Stimulated activated CD4-positive, alpha-beta T cell treated with anti-CD3 and anti-CD28 coated beads, Interleukin-12 subunit alpha, Interleukin-12 subunit beta, amount 100 ng/mL, for 4 hours (primary cell): ENCODE data around the gene ATG4B.

Experiments used
- DNase-seq: peaks from one replicate; pipeline ENCODE4 v3.0.0-alpha.2; 2020

The ATG4B gene

GRCh38 chr2:241695651-241696050 is 58.2 kb downstream of the ATG4B start:
- DNase-seq, result no peak

DNA sequence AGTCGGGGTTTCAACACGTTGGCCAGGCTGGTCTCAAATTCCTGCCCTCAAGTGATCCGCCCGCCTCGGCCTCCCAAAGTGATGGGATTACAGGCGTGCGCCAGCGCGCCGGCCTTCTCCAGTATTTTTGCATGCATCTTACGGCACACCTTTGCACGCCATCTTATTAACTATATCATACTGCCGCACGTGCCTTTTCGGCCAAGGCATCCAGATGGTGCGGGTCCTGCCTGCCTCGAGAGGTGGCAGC is 63.6 kb downstream of the ATG4B start:
- no peak for DNase-seq

DNA sequence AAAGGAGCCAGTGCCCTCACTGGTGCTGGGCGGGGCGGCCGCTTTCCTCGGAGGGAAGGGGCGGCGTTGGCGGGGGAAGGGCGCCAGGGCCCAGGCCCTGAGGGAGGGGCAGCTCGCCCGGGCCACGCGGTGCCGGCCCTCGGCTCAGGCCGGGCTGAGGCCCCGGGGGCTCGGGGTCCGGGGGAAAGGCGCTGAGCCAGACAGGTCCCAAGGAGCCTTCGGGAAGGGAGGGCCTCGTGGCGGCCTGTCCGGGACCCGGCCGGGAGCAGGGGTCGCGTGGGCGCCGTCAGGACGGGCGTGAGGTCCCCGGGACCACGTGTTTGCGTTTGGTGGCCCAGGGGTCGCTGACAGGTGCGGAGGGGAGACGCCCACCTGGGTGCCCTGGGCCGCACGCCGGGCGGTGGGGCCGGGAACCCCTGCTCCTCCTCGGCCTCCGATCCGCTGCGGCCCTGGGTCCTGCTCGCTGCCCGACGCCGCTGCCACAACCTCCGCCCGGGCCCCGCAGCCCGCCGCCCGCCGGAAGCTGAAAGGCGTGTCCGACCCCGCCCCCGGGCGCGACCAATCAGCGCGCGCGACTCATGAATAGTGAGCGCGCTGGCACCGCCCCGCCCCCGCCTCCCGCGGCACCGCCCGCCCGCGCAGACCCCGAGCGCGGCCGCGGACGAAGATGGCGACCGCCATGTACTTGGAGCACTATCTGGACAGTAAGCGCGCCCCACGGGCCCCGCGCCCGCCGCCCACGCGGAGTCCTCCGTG is 64.1 kb downstream of the ATG4B start, which contains the start of gene ING5:
Gene ING5, plus strand, starts transcription at position 641 of the 756 bp plus-strand sequence. Its CDS starts 27 bp downstream, at position 668.
- DNase-seq, result peak; percentile 98

DNA sequence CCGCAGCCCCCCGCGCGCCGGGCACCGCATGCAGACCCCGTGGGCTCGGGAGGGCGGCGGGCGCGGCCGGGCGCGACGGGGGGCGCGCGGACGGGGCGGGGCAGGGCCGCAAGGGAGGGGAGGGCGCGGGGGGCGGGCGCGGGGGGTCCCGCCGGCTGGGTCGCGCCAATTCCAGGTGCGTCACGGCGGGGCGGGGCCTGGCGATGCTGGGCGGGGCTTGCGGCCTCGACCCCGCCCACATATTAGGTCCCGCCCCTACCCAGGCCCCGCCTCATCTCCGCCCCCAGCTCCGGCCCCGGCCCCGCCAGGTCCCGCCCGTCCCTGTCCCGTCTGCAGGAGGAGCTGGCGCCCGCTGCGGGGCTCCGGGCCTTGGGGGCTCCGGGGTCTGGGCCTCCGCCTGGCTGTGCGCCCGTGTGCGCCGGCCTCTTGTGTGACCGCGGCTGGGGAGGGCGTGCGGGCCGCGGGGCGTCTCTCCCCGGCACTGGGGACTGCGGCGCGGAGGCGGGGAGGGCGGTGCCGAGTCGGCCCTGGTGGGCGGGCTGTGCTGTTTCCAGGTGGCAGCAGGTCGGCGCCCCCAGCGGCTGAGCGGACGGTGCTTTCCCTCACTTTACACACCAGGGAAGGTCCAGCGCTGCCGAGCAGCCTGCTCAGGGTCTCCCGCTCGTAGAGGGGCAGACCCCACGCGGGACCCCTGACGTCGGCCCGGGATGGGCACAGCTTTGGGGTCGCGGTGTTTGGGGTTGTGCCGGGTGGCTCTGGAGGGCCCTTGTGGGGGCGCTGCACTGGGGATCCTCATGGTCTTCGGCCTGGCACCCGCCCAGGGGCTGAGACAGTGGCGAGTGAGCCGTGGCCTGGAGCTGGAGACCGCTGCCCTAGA is 64.9 kb downstream of the ATG4B start:
- DNase-seq, result peak; percentile 87

DNA sequence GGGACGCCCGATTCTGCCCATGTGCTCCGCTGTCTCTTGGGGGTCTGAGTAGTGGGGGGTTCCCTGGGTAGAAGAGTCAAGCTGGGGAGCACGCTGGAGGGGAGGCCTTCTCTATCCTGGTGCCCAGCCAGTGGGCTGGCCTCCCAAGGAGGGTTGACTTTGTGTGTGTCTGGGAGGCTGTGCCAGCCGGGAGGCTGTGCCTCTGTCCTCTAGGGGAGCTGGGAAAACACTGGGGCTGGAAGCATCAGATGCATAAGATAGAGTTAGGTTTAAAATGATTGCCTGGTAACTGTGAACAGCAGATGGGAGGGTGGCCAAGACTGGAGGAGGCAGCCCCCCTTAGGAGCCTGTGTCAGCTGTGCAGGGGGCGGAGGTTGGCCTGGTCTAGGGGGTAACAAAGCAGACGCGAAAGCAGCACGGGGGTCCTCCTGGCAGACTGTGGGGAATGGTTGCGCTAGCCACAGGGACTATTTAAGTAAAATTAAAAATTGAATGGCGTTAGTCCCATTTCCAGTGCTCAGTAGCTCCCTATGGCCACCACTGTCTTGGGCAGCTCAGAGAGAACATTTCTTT is 65.6 kb downstream of the ATG4B start:
- no peak for DNase-seq

GRCh38 chr2:241706537-241706936 is 69.0 kb downstream of the ATG4B start:
- no peak for DNase-seq

- DNase-seq, result no peak
Observed at GRCh38 chr2:241708879-241709278, 71.4 kb downstream of the ATG4B start.

GRCh38 chr2:241719093-241719492 is 81.6 kb downstream of the ATG4B start:
- no peak for DNase-seq

DNA sequence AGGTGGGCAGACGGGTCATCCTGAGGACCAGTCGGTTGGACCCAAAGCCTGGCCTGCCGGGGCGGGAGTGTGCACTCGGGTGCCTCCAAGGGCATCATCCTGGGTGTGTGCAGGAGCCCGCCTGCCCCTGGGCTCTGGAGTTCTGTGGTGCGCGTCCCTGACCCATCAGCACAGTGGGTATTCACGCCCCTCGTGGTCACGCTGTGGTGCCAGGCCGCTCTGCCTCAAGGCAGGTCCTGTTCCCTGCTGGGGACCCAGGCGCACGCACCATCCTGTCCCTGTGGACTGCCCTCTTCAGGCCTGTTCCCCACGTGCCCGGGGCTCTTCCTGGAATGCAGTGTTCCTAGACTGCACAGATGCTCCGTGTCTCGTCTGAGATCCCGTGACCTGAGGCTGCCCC is 82.6 kb downstream of the ATG4B start:
- DNase-seq, result no peak

- DNase-seq, result no peak
Observed at GRCh38 chr2:241720560-241720959, 83.1 kb downstream of the ATG4B start.

GRCh38 chr2:241721852-241722251 is 84.4 kb downstream of the ATG4B start:
- DNase-seq, result no peak

- no peak for DNase-seq
Observed at GRCh38 chr2:241722896-241723454, 85.5 kb downstream of the ATG4B start.
